HG02588 (cell line): ENCODE results near the gene UBXN7.
A peak's percentile ranks its signal among the peaks of the same experiment; 100 is the strongest.
"Not testable (repeated sequence)": the region's sequence is repeated elsewhere in the genome, so short reads cannot be mapped to it uniquely, and the experiment has no call there.

ENCODE experiments used
- ATAC-seq: cut with Tn5 transposase; IDR thresholded peaks from one replicate; pipeline ENCODE4 v1.9.1; 2021; ENCODE audit warnings: mild to moderate bottlenecking, moderate library complexity; ENCODE audit not compliant: unreplicated experiment

UBXN7 gene

GRCh38 chr3:196421668-196422067 is 10.6 kb downstream of the UBXN7 start:
- not testable (repeated sequence) for ATAC-seq

DNA sequence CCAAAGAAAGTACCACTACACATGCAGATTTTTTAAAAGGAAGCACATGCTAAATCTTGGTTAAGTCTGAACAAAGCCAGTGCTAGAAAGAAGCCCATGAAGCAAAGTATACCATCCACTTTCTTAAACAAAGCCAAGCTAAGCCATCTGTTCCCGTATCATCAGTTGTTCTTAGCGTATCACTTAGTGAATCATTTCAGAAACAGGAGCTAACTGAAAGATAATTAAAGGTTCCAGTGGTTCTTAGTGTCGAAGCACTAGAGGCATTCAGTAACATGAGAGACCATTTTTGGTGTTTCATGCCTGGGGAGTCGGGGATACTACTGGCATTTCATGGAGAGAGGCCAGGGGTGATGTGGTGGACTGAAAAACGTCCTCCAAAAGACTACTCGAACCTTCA is 12.8 kb downstream of the UBXN7 start:
- no peak for ATAC-seq

- no peak for ATAC-seq
Measured at GRCh38 chr3:196418601-196419000, 13.6 kb downstream of the UBXN7 start.

DNA sequence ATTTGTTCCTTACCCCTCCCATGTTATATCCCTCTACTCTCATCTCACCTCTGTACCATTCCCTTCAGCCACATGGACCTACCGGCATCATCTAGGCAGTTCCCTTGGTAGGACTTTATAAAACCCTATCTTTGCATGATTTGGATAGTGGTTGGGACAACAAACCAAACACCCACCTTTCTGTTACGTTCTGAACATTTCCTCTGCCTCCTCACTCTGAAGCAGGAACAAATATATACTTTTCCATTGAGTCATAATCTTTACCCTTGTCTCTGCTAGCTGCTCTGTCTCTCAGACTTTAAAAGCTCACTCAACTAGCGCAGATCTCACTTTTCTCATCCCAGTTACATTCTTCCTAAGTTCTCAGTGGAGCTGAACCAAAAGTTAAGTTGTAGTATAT is 17.8 kb downstream of the UBXN7 start:
- ATAC-seq = no peak

- ATAC-seq = peak; percentile 58
Measured at GRCh38 chr3:196412704-196413103, 19.5 kb downstream of the UBXN7 start.

DNA sequence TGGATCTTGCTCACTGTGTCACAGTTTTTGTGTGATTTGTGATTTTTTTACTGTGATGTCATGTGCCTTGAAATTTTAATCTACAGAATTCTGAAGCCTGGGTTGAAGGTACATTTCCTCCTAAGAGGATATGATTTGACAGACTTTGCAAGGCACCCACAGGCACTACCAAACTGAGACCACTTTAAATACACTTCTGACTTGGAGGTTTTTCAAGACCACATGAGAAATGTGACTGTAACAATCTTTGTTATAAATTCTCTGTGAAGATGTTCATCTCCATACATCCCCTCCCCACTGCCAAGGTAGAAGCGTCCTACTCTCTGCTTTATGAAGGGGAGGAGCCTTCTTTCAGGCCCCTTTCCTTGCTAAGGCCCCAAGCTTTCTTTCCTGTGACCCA is 22.8 kb downstream of the UBXN7 start:
- ATAC-seq = no peak

DNA sequence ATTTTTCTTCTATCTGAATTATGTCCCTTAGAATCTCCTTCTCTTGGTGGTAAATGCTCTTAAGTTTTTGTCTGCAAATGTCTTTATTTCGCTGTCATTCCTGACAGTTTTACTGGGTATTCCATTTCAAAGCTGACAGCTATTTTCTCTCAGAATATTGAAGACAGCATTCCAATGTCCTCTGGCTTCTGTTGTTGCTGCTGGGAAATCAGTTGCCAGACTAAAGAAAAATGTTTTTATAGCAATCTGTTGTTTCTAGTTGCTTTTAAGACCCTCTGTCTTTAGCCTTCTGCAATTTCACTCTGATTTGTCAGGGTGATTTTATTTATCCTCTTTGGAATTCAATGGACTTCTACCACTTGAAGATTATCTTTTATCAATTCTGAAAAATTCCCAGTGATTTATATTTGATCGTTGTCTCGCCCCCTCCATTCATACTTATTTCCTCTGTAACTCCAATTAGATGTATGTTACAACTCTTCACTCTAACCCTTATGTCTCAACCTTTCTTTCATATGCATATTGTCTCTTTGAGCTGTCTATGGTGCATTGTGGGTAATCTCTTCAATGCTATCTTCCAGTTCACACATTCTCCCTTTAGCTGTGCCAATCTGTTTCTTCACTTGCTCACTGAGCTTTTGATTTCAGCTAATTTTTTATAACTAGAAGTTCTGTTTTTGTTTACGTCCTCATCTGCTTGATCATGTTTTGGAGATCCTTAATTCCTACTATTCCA is 23.5 kb downstream of the UBXN7 start:
- ATAC-seq = no peak

DNA sequence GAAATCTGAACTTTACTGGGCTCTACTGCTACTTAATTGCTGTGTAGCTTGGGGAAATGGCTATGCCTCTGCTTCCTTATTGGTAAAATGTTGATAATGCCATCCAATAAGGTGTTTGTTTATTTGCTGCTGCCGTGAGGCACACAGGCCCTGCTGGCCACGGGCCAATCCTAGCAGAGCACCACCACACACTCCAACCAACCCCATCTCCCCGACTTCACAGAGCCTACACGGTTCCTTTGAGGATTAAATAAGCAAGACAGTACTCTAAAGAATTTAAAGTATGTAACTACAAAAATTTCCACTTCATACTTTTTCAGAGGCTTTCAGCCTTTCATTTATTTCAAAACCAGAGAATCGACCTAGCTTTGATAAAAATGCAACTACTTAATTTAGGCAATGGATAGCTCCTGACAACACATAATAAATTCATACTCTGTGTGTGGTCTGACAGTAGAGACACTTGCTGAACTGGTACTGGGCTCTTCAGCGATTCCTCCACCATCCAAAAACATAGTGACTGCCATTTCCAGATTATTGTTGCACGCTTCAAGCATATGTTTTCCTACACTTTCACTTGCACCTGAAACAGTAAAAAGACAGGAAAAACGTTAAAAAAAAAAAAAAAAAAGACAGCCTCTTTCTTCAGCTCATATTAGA is 25.3 kb downstream of the UBXN7 start:
- no peak for ATAC-seq

GRCh38 chr3:196400331-196400730 is 31.9 kb downstream of the UBXN7 start:
- no peak for ATAC-seq

- no peak for ATAC-seq
Measured at GRCh38 chr3:196399485-196399945, 32.7 kb downstream of the UBXN7 start.

DNA sequence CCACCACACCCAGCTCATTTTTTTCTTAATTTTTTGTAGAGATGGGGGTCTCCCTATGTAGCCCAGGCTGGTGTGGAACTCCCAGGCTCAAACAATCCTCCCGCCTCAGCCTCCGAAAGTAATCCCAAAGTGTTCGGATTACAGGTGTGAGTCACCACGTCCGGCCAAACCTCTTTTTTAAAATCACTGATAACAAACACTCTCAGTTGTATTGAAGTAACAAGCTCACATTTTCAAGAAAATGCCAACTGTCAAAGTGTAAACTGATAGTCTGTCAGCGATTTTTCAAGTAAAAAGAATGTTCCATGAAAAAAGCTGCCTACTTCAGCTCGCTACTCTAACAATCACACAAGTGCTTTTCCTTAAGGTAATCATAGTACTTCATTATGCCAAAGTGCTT is 33.4 kb downstream of the UBXN7 start:
- ATAC-seq = no peak

DNA sequence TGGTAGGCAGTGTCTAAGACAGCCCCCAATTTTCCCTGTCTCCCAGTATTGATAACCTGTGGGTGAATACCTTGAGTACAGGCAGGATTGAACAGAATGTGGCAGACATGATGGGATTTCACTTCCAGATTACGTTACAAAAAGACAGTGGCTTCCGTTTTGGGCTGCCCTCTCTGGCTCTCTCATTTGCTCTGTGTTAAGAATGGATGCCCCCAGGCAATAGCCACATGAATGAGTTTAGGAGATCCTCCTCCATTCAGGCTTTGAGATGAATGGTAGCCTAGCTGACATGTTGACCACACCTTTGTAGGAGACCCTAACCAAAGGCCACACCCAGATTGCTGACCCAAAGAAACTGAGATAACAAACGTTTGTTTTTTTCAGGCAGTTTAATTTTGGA is 34.3 kb downstream of the UBXN7 start:
- ATAC-seq = no peak

GRCh38 chr3:196390116-196390515 is 42.1 kb downstream of the UBXN7 start:
- ATAC-seq = no peak

DNA sequence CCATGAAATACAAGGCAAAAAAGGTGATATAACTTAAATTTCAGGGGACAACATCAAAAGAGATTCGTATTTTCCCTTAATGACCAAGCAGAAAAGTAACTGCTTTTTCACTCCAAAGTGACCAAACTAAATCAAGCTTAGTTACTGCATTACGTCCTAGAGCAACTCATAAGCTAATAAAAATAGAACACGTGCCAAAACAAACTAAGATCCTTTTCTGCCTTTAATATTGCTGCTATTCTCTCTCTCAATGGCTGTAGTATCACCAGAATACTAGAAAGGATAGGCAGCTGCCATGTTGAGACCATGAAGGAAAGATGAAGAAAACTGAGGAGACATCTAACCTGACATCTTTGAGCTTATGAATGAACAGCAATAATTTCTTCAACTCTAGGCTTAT is 43.3 kb downstream of the UBXN7 start:
- no peak for ATAC-seq

DNA sequence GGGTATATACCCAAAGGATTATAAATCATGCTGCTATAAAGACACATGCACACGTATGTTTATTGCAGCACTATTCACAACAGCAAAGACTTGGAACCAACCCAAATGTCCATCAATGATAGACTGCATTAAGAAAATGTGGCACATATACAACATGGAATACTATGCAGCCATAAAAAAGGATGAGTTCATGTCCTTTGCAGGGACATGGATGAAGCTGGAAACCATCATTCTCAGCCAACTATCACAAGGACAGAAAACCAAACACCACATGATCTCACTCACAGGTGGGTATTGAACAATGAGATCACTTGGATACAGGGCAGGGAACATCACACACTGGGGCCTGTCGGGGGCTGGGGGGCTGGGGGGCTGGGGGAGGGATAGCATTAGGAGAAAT is 44.3 kb downstream of the UBXN7 start:
- not testable (repeated sequence) for ATAC-seq

DNA sequence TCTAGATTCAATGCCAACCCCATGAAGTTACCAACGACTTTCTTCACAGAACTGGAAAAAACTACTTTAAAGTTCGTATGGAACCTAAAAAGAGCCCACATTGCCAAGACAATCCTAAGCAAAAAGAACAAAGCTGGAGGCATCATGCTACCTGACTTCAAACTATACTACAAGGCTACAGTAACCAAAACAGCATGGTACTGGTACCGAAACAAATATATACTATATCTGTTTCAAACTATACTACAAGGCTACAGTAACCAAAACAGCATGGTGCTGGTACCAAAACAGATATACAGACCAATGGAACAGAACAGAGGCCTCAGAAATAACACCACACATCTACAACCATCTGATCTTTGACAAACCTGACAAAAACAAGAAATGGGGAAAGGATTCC is 45.4 kb downstream of the UBXN7 start:
- ATAC-seq = not testable (repeated sequence)

- ATAC-seq = not testable (repeated sequence)
Measured at GRCh38 chr3:196386034-196386433, 46.2 kb downstream of the UBXN7 start.

GRCh38 chr3:196385446-196385845 is 46.8 kb downstream of the UBXN7 start:
- not testable (repeated sequence) for ATAC-seq

GRCh38 chr3:196378146-196378841 is 53.9 kb downstream of the UBXN7 start:
- no peak for ATAC-seq

DNA sequence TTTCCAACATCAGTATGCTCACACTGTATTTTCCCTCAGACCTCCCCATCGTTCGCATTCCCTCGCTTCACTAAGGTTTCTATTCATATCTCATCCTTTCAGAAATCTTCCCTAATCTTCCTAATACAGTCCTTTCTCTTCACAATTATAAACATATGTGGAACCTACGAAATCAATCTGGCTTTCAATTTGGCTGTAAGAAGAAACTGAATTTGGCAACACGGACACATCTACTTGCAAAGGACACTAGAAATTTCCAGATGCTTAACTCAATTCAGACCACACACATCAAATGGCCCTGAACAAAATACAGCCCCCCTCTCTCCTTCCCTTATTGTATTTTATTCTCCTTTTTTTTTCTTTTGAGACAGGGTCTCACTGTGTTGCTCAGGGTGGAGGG is 54.9 kb downstream of the UBXN7 start:
- no peak for ATAC-seq

DNA sequence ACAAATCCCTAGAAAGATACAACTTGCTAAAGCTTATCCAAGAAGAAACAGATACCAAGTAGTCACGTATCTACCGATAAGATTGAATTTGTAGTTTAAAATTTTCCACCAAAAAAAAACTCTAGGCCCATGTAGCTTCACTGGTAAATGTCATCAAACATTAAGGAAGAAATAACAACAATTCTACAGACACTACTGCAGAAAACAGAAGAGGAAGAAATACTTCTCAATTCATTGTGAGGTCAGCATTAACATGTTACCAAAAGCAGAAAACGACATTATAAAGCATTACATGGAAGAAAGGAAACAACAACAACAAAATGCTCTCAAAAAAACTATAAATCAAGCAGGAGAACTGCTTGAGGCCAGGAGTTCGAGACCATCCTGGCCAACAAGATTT is 66.5 kb downstream of the UBXN7 start:
- no peak for ATAC-seq

GRCh38 chr3:196360586-196360985 is 71.6 kb downstream of the UBXN7 start:
- no peak for ATAC-seq
